B cell (primary cell): ENCODE measurements around the gene COPA. TPM values are rescaled to one million over a fixed set of nuclear protein-coding genes. Genes with fewer than 3 reads are reported as not detected.

Experiments used
- ATAC-seq: fragments of 200-7000 bp; cut with Tn5 transposase; one replicate; pipeline ENCODE4 v1.10.0; 2021; ENCODE audit warnings: low read depth, mild to moderate bottlenecking, moderate number of reproducible peaks, moderate library complexity
- CTCF ChIA-PET: fragments of 350-600 bp; sonication (Branson Sonifier 250); formaldehyde crosslinking; loops from one replicate; lab custom pipeline; 2021; ENCODE audit warnings: antibody characterized with exemption, inconsistent platforms; lab: Charles Lee
- POLR2A ChIA-PET: fragments of 350-600 bp; sonication (Branson Sonifier 250); formaldehyde crosslinking; loops from one replicate; lab custom pipeline; 2021; ENCODE audit warnings: antibody characterized with exemption; lab: Charles Lee
- DNase-seq: peaks from one replicate; pipeline ENCODE4 v3.0.0; 2013
- H2AFZ ChIP-seq: 2 replicates; pipeline ENCODE4 v1.6.1; 2012; ENCODE audit warnings: mild to moderate bottlenecking, low read depth, low read length; ENCODE audit not compliant: insufficient read depth, poor library complexity, severe bottlenecking
- H3K27ac ChIP-seq, 2 donors: 1 replicate in 1 of 2; 2 replicates in 1 of 2; pipeline ENCODE4 v1.5.1; 2012 to 2013; ENCODE audit warnings: low read length in 2 of 2, mild to moderate bottlenecking in 2 of 2, moderate library complexity in 1 of 2
- H3K27me3 ChIP-seq, 4 experiments: fragments of 200-600 bp in 1 of 4; sonication (generic) in 1 of 4; replicated peaks in 1 of 4; 1 replicate in 2 of 4; 2 replicates in 2 of 4; pipeline versions ENCODE4 v1.6.1 to v1.7.0; 2013 to 2016; ENCODE audit warnings: low read length in 3 of 4, mild to moderate bottlenecking in 2 of 4, mixed read lengths in 1 of 4, moderate library complexity in 1 of 4; ENCODE audit not compliant: insufficient read depth in 4 of 4, control insufficient read depth in 3 of 4; ENCODE audit errors: control extremely low read depth in 1 of 4
- H3K36me3 ChIP-seq, 2 experiments: replicated peaks in 1 of 2; 1 replicate in 1 of 2; 2 replicates in 1 of 2; pipeline versions ENCODE4 v1.6.1 to v1.7.1; 2013; ENCODE audit warnings: low read length in 1 of 2; ENCODE audit not compliant: insufficient read depth in 2 of 2, control insufficient read depth in 1 of 2; ENCODE audit errors: control extremely low read depth in 1 of 2, extremely low read depth in 1 of 2
- H3K4me1 ChIP-seq, 2 donors: fragments of 200-600 bp in 1 of 2; sonication (generic) in 1 of 2; 1 replicate in 1 of 2; 2 replicates in 1 of 2; pipeline versions ENCODE4 v1.5.1 to v1.6.1; 2013 to 2017; ENCODE audit warnings: low read length in 2 of 2; ENCODE audit not compliant: control insufficient read depth in 2 of 2, insufficient read depth in 2 of 2
- H3K4me2 ChIP-seq: replicated peaks from 2 replicates; pipeline ENCODE3; 2012; ENCODE audit warnings: mild to moderate bottlenecking, low read depth, low read length; ENCODE audit not compliant: poor library complexity, severe bottlenecking
- H3K4me3 ChIP-seq, 5 experiments: fragments of 200-600 bp in 1 of 5; sonication (generic) in 1 of 5; 1 replicate in 3 of 5; 2 replicates in 2 of 5; pipeline versions ENCODE4 v1.5.1 to v1.7.0; 2011 to 2016; ENCODE audit warnings: low read length in 4 of 5, mild to moderate bottlenecking in 4 of 5, low read depth in 2 of 5, control low read depth in 1 of 5, moderate library complexity in 1 of 5; ENCODE audit not compliant: insufficient read depth in 1 of 5; ENCODE audit errors: control extremely low read depth in 1 of 5, extremely low read depth in 1 of 5
- H3K79me2 ChIP-seq: fragments of 200-600 bp; sonication (generic); one replicate; pipeline ENCODE4 v1.6.0; 2016; ENCODE audit warnings: low read length; ENCODE audit not compliant: control insufficient read depth, insufficient read depth
- H3K9ac ChIP-seq: fragments of 200-600 bp; sonication (generic); 2 replicates; pipeline ENCODE4 v1.6.1; 2017; ENCODE audit warnings: mild to moderate bottlenecking, low read length, moderate library complexity
- H3K9me3 ChIP-seq, 3 donors: one replicate each; pipeline versions ENCODE4 v1.6.1 to v1.7.1; 2013; ENCODE audit warnings: low read length in 2 of 3; ENCODE audit not compliant: control insufficient read depth in 2 of 3, insufficient read depth in 1 of 3; ENCODE audit errors: control extremely low read depth in 1 of 3
- H4K20me1 ChIP-seq: 2 replicates; pipeline ENCODE4 v1.6.0; 2012; ENCODE audit warnings: mild to moderate bottlenecking, low read length; ENCODE audit not compliant: insufficient read depth, control insufficient read depth, poor library complexity, severe bottlenecking
- H3K27ac Mint-ChIP-seq: one replicate; pipeline ENCODE4 v1.8.0; 2021; ENCODE audit warnings: mixed read lengths
- H3K27me3 Mint-ChIP-seq: one replicate; pipeline ENCODE4 v1.8.0; 2021; ENCODE audit warnings: mixed read lengths
- H3K4me1 Mint-ChIP-seq: one replicate; pipeline ENCODE4 v1.8.0; 2021; ENCODE audit warnings: mixed read lengths
- H3K4me3 Mint-ChIP-seq: one replicate; pipeline ENCODE4 v1.8.0; 2021; ENCODE audit warnings: mixed read lengths
- H3K9me3 Mint-ChIP-seq: one replicate; pipeline ENCODE4 v1.8.0; 2022; ENCODE audit warnings: mixed read lengths; ENCODE audit not compliant: insufficient read depth
- EZH2 ChIP-seq: IDR thresholded peaks from 2 replicates; pipeline ENCODE4 v1.6.1; 2012; ENCODE audit warnings: borderline replicate concordance, low read depth, mild to moderate bottlenecking, moderate library complexity, low read length; ENCODE audit not compliant: insufficient read depth, poor library complexity, severe bottlenecking
- WGBS: methylation state at CpG from one replicate; pipeline ENCODE4 v1.1.5; 2013; ENCODE audit warnings: missing lambda C conversion rate; ENCODE audit not compliant: insufficient coverage; 5-methylcytosine and 5-hydroxymethylcytosine counted together
- intact Hi-C: fragments of 100-400 bp; cut with micrococcal nuclease; formaldehyde crosslinking; loops from one replicate; pipeline ENCODE4 v1.10.0; 2022
- polyA plus RNA-seq: library from polyadenylated mRNA; depleted of rRNA; stranded (reverse); fragments of >200 nt; gene quantifications from 2 replicates; pipeline ENCODE4 v1.2.3, GENCODE V29; 2012
- total RNA-seq, 2 donors: library from RNA; stranded (reverse); fragments of 120-200 nt in 1 of 2; gene quantifications; 1 replicate in 1 of 2; 2 replicates in 1 of 2; pipeline versions ENCODE4 v1.2.3 to v1.2.4, GENCODE V29; 2013 to 2022
- TF ChIP-seq, protein P1 (sequence below): fragments of 200-600 bp; IDR thresholded peaks from one replicate; pipeline ENCODE4 v1.8.0; 2022; ENCODE audit warnings: antibody characterized with exemption, mild to moderate bottlenecking

The COPA gene
- total and polyA plus RNA-seq, 2 donors (not counting 1 experiment from before 2014, with no cell fraction given): 39.1 to 168 TPM

- H3K27me3 ChIP-seq: no peaks in the 10 kb centered on the region
- POLR2A ChIA-PET: interaction anchor here (0.5 to 2.7 kb wide), 8 partner anchors 10 to 164 kb away, joined by 3 to 20 read pairs (median 5); partner anchors contain the start of genes IGSF8, PEA15 and PEX19
- H3K9me3 Mint-ChIP-seq: no peaks in the 10 kb centered on the region
- peaks cover 3 to 8% of the 10 kb centered on the region in 2 experiments for H3K36me3 ChIP-seq
- H4K20me1 ChIP-seq: no peaks in the 10 kb centered on the region
- H3K9me3 ChIP-seq: no peaks in the 10 kb centered on the region
- H2AFZ ChIP-seq: peak within 1 kb of the TSS; percentile 83
- under 1% methylated on average over 66 of the region's 67 CpGs for WGBS
- peaks cover 41% of the 10 kb centered on the region for H3K4me1 Mint-ChIP-seq
- H3K79me2 ChIP-seq: peaks cover 54% of the 10 kb centered on the region
- H3K4me3 ChIP-seq: peak within 1 kb of the TSS; percentile 96 to 100 (median 99)
- CTCF ChIA-PET: interaction anchor here (1.0 to 4.0 kb wide), 9 partner anchors 8 to 1120 kb away, joined by 3 to 33 read pairs (median 6); partner anchors contain the start of gene PEX19
- no peaks in the 10 kb centered on the region for H3K27me3 Mint-ChIP-seq
- peak within 1 kb of the TSS; percentile 97 for H3K9ac ChIP-seq
- peak within 1 kb of the TSS; percentile 96 to 97 for H3K27ac ChIP-seq
- ATAC-seq (peak; percentile 92), DNase-seq (peak; percentile 98)
- TF ChIP-seq, protein P1, sequence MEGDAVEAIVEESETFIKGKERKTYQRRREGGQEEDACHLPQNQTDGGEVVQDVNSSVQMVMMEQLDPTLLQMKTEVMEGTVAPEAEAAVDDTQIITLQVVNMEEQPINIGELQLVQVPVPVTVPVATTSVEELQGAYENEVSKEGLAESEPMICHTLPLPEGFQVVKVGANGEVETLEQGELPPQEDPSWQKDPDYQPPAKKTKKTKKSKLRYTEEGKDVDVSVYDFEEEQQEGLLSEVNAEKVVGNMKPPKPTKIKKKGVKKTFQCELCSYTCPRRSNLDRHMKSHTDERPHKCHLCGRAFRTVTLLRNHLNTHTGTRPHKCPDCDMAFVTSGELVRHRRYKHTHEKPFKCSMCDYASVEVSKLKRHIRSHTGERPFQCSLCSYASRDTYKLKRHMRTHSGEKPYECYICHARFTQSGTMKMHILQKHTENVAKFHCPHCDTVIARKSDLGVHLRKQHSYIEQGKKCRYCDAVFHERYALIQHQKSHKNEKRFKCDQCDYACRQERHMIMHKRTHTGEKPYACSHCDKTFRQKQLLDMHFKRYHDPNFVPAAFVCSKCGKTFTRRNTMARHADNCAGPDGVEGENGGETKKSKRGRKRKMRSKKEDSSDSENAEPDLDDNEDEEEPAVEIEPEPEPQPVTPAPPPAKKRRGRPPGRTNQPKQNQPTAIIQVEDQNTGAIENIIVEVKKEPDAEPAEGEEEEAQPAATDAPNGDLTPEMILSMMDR: no peak
- TF ChIP-seq EZH2: no peak
- H3K27ac Mint-ChIP-seq: peak within 1 kb of the TSS; percentile 92
- peak within 1 kb of the TSS; percentile 100 for H3K4me3 Mint-ChIP-seq
- intact Hi-C loops: loop anchor here (1.0 to 2.0 kb wide), 4 partner anchors 23 to 164 kb away; partner anchors contain the start of genes COPA, IGSF8, NCSTN and PEA15
- H3K4me1 ChIP-seq: peaks cover 20 to 22% of the 10 kb centered on the region in 2 donors
- peak within 1 kb of the TSS; percentile 90 for H3K4me2 ChIP-seq
These were observed 80.9 kb downstream of the COPA start, which contains the start of gene DCAF8 for GRCh38 chr1:160261893-160262794. Gene DCAF8, minus strand, starts transcription at chr1:160262549. Its CDS starts 18,541 bp downstream, at chr1:160244008.
